K562 (cell line): ENCODE measurements around the gene RPUSD1. TPM values are rescaled to one million over a fixed set of nuclear protein-coding genes. Genes with fewer than 3 reads are reported as not detected.

Experiments used
- ATAC-seq: fragments of 200-7000 bp; cut with Tn5 transposase; 3 replicates; pipeline ENCODE4 v1.9.1; 2020; ENCODE audit warnings: moderate library complexity
- BruUV-seq: library from RNA; stranded (reverse); fragments of 400-500 nt; replicated peaks from 2 replicates; lab custom pipeline; 2021; lab: Mats Ljungman, UMichigan
- CTCF ChIA-PET: fragments of 300-600 bp; formaldehyde crosslinking; extraction: SDS; loops from one replicate; lab custom pipeline; 2021; ENCODE audit warnings: low intra/inter-chr PET ratio; lab: Yijun Ruan, JAX
- POLR2A ChIA-PET: fragments of 300-600, 350-650 bp; sonication (Branson Sonifier 250); formaldehyde crosslinking; extraction: SDS; loops from one replicate; lab custom pipeline; 2021; ENCODE audit warnings: antibody characterized with exemption, inconsistent platforms; lab: Yijun Ruan, JAX
- DNase-seq, 4 experiments: peaks; one replicate each; pipeline versions ENCODE4 v3.0.0 to v3.0.0-alpha.2; 2011 to 2018; ENCODE audit warnings: low spot score in 3 of 4, mixed read lengths in 3 of 4; ENCODE audit errors: extremely low read depth in 1 of 4
- FAIRE-seq: peaks from 2 replicates; lab custom pipeline; 2011; peaks lifted over from hg19 to GRCh38; lab: Jason Lieb, UNC
- H2AFZ ChIP-seq: 2 replicates; pipeline ENCODE4 v1.6.0; 2011; ENCODE audit warnings: low read depth, low read length, control low read depth, inconsistent platforms
- H3K27ac ChIP-seq: fragments of 200-600 bp; 3 replicates; pipeline ENCODE4 v1.8.0; 2011; ENCODE audit warnings: low read depth, mild to moderate bottlenecking, control low read depth, inconsistent platforms, low read length, moderate library complexity, mixed read lengths; ENCODE audit errors: extremely low read depth
- H3K27me3 ChIP-seq, 2 experiments: fragments of 300-600 bp in 1 of 2; 2 replicates in 1 of 2; 3 replicates in 1 of 2; pipeline versions ENCODE4 v1.6.0 to v1.8.0; 2011; ENCODE audit warnings: inconsistent platforms in 2 of 2, low read length in 2 of 2, mild to moderate bottlenecking in 1 of 2, mixed read lengths in 1 of 2, moderate library complexity in 1 of 2; ENCODE audit not compliant: control insufficient read depth in 2 of 2, insufficient read depth in 2 of 2
- H3K36me3 ChIP-seq: fragments of 300-600 bp; 3 replicates; pipeline ENCODE4 v1.8.0; 2011; ENCODE audit warnings: mild to moderate bottlenecking, low read length, inconsistent platforms; ENCODE audit not compliant: control insufficient read depth, insufficient read depth
- H3K4me1 ChIP-seq, 2 experiments: fragments of 200-600 bp in 1 of 2; replicated peaks in 1 of 2; 2 replicates in 1 of 2; 3 replicates in 1 of 2; pipeline versions ENCODE4 v1.5.1 to v1.8.0; 2011; ENCODE audit warnings: inconsistent platforms in 2 of 2, low read length in 2 of 2, mild to moderate bottlenecking in 1 of 2, mixed read lengths in 1 of 2, moderate library complexity in 1 of 2; ENCODE audit not compliant: control insufficient read depth in 2 of 2, insufficient read depth in 2 of 2
- H3K4me2 ChIP-seq: 2 replicates; pipeline ENCODE4 v1.6.1; 2011; ENCODE audit warnings: low read length, control low read depth, inconsistent platforms, mixed read lengths; ENCODE audit not compliant: insufficient read depth
- H3K4me3 ChIP-seq: fragments of 200-600 bp; sonication (generic), shearing (Covaris generic); 2 replicates; pipeline ENCODE4 v1.5.1; 2016; ENCODE audit warnings: control low read depth, inconsistent platforms
- H3K79me2 ChIP-seq: fragments of 200-600 bp; 3 replicates; pipeline ENCODE4 v1.8.0; 2011; ENCODE audit warnings: low read length, inconsistent platforms; ENCODE audit not compliant: control insufficient read depth, insufficient read depth
- H3K9ac ChIP-seq, 2 experiments: 2 replicates each; pipeline versions ENCODE4 v1.6.0 to v1.6.1; 2011; ENCODE audit warnings: low read depth in 2 of 2, low read length in 2 of 2, control low read depth in 1 of 2, inconsistent platforms in 1 of 2, mild to moderate bottlenecking in 1 of 2, mixed read lengths in 1 of 2; ENCODE audit not compliant: insufficient read depth in 1 of 2
- H3K9me1 ChIP-seq: one replicate; pipeline ENCODE4 v1.6.0; 2011; ENCODE audit warnings: inconsistent platforms, mild to moderate bottlenecking, low read length, moderate library complexity; ENCODE audit not compliant: control insufficient read depth, insufficient read depth
- H3K9me3 ChIP-seq: replicated peaks from 2 replicates; pipeline ENCODE4 v1.5.1; 2011; ENCODE audit warnings: low read depth, low read length, inconsistent platforms; ENCODE audit not compliant: control insufficient read depth, insufficient read depth
- H4K20me1 ChIP-seq: replicated peaks from 2 replicates; pipeline ENCODE4 v1.6.1; 2011; ENCODE audit warnings: low read length, inconsistent platforms, mixed read lengths; ENCODE audit not compliant: control insufficient read depth, insufficient read depth
- BHLHE40 ChIP-seq: IDR thresholded peaks from 2 replicates; pipeline ENCODE4 v1.6.1; 2011; ENCODE audit warnings: low read length, improper control_type of control experiment
- CBFB ChIP-seq: sonication (generic); formaldehyde crosslinking; IDR thresholded peaks from 2 replicates; pipeline ENCODE4 v1.4.0; 2020; ENCODE audit warnings: mild to moderate bottlenecking, missing genetic modification reagents
- CC2D1A ChIP-seq: fragments of 450-650 bp; IDR thresholded peaks from 2 replicates; pipeline ENCODE4 v1.6.1; 2017; ENCODE audit warnings: mild to moderate bottlenecking
- ELF1 ChIP-seq: fragments of 200-800 bp; sonication (Bioruptor generic); IDR thresholded peaks from 2 replicates; pipeline ENCODE4 v1.6.1; 2016; ENCODE audit warnings: missing genetic modification characterization, missing compliant biosample characterization
- KDM4B ChIP-seq, 2 experiments: fragments of 450-650 bp in 1 of 2; sonication (generic) in 1 of 2; IDR thresholded peaks; 2 replicates each; pipeline ENCODE4 v1.6.1; 2016 to 2017; ENCODE audit warnings: borderline replicate concordance in 2 of 2, antibody characterized with exemption in 1 of 2, low read depth in 1 of 2, mild to moderate bottlenecking in 1 of 2
- MTA3 ChIP-seq: fragments of 450-650 bp; formaldehyde crosslinking; IDR thresholded peaks from 2 replicates; pipeline ENCODE4 v1.6.1; 2017; ENCODE audit warnings: mild to moderate bottlenecking, borderline replicate concordance
- POLR3A ChIP-seq: IDR thresholded peaks from 2 replicates; pipeline ENCODE4 v1.6.1; 2011; ENCODE audit warnings: borderline replicate concordance, mild to moderate bottlenecking, moderate library complexity; ENCODE audit not compliant: insufficient read length, insufficient read depth; ENCODE audit errors: extremely low read depth
- RBM25 ChIP-seq: fragments of 200-400 bp; formaldehyde crosslinking; IDR thresholded peaks from 2 replicates; pipeline ENCODE4 v1.6.1; 2018; ENCODE audit warnings: low read length, low read depth, moderate library complexity; ENCODE audit not compliant: severe bottlenecking
- SMAD1 ChIP-seq: fragments of 150-350 bp; IDR thresholded peaks from 2 replicates; pipeline ENCODE4 v1.6.1; 2014; ENCODE audit warnings: low read length, low read depth; ENCODE audit not compliant: partially characterized antibody
- SREBF2 ChIP-seq: sonication (generic); formaldehyde crosslinking; IDR thresholded peaks from 2 replicates; pipeline ENCODE4 v1.4.0; 2020; ENCODE audit warnings: mild to moderate bottlenecking, missing genetic modification reagents
- TEAD2 ChIP-seq: fragments of 450-650 bp; IDR thresholded peaks from 2 replicates; pipeline ENCODE4 v1.6.1; 2016; ENCODE audit warnings: missing genetic modification characterization, control low read depth, missing compliant biosample characterization
- ZNF551 ChIP-seq: fragments of 250-450 bp; sonication (Bioruptor Pico); IDR thresholded peaks from 2 replicates; pipeline ENCODE4 v1.5.0; 2021; ENCODE audit warnings: mild to moderate bottlenecking, moderate library complexity
- ZNF584 ChIP-seq: fragments of 200-800 bp; sonication (Bioruptor generic); IDR thresholded peaks from 2 replicates; pipeline ENCODE4 v1.6.1; 2016; ENCODE audit warnings: low read depth, mild to moderate bottlenecking, missing genetic modification characterization, missing compliant biosample characterization
- ZNF644 ChIP-seq: fragments of 200-800 bp; sonication (Bioruptor generic); IDR thresholded peaks from 2 replicates; pipeline ENCODE4 v1.6.1; 2016; ENCODE audit warnings: low read depth, missing genetic modification characterization, missing compliant biosample characterization
- WGBS: fragments of 100-300 bp; shearing (Covaris generic); methylation state at CpG from one replicate; pipeline ENCODE4 v1.1.6; 2016; ENCODE audit warnings: low coverage, mixed read lengths; ENCODE audit not compliant: insufficient coverage; ENCODE audit errors: missing lambda C conversion rate; 5-methylcytosine and 5-hydroxymethylcytosine counted together
- in situ Hi-C: fragments of 300-500 bp; cut with MboI; formaldehyde crosslinking; loops from 4 replicates; pipeline ENCODE4 v1.15.0; 2018; ENCODE audit warnings: inconsistent platforms, mixed read lengths
- intact Hi-C: fragments of 100-400 bp; cut with micrococcal nuclease; formaldehyde crosslinking; loops from 2 replicates; pipeline ENCODE4 v1.14.2; 2022
- polyA plus RNA-seq, 8 experiments: library from polyadenylated mRNA; depleted of rRNA in 4 of 8; stranded (reverse) in 5 of 8; unstranded in 3 of 8; fragments of >200 nt; fragmentation: Nextera tagmentation in 2 of 8; fragmentation: Illumina TruSeq in 1 of 8; extraction: Ambion mirVana in 2 of 8; extraction: Trizol in 1 of 8; gene quantifications; 2 replicates each; pipeline versions ENCODE4 v1.2.1 to v1.2.3, GENCODE V29; 2011 to 2014; ENCODE audit warnings: inconsistent platforms in 1 of 8, missing spikeins in 1 of 8
- total RNA-seq, 7 experiments: library from RNA; depleted of rRNA in 6 of 7; stranded (reverse); fragments of >200 nt in 6 of 7; fragmentation: Illumina TruSeq in 2 of 7; extraction: Trizol in 2 of 7; gene quantifications; 2 replicates each; pipeline versions ENCODE4 v1.2.1 to v1.2.3, GENCODE V29; 2011 to 2021; ENCODE audit warnings: low replicate concordance in 1 of 7
- TF ChIP-seq, protein P1 (sequence below): fragments of 200-800 bp; sonication (Bioruptor generic); IDR thresholded peaks from 2 replicates; pipeline ENCODE4 v1.6.1; 2017; ENCODE audit warnings: missing genetic modification characterization, missing compliant biosample characterization

RPUSD1 gene
- total and polyA plus RNA-seq, 9 of the 15 experiments (the other 6 are each of a cell fraction or from before 2014, with no cell fraction given): 0.45 to 56.6 (median 12.0) TPM

DNA sequence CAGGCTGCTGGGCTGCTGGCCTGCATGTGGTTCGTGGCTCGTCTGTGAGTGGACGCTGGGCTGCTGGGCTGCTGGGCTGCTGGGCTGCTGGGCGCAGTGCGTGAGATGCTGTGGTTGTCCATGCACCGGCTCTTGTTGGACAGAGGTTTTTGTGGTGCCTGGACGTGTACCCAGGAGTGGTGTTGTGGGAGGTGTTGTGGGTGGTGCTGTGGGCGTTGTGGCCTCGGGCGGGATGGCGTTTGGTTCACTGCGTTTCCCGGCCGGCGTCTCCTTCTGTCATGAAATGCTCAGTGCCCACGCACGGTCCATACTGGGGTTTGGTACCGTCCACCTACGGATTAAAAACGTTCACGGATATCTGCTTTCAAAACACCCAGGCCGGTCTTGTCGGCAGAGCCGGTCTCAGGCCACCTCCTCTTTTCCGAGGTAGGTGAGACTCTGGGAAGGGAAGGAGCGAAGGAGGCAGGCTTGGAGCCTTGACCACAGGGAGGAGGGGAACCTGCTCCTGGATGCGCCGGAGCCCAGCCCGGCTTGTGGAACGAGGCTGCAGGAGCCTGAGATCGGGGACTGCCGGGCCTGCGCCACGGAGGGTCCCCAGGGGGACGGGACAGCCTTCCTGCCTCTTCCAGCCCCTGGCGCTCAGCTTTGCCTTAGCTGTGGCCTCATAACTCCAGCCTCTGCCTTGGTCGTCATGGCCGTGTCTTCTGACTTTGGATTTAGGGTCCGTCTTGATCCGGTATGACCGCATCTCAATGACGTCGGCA is 42.1 kb upstream of the RPUSD1 start:
- Histone ChIP-seq H3K4me2 (no peak overlapping the region), H3K4me3 (no peak overlapping the region), H3K27me3 (peaks cover 57 to 84% of the 10 kb centered on the region in 2 experiments; a peak in 4 of 5 replicates), H3K9me1 (no peaks in the 10 kb centered on the region), H3K27ac (no peak overlapping the region), H3K9me3 (no peaks in the 10 kb centered on the region), H3K4me1 (peaks cover 0 to 31% of the 10 kb centered on the region in 2 experiments; a peak in 3 of 5 replicates), H3K36me3 (no peaks in the 10 kb centered on the region), H2AFZ (no peak overlapping the region), H3K79me2 (no peaks in the 10 kb centered on the region), H3K9ac (no peak overlapping the region), H4K20me1 (no peaks in the 10 kb centered on the region)
- TF ChIP-seq CBFB (no peak), POLR3A (no peak), MTA3 (no peak), SMAD1 (no peak), KDM4B (IDR thresholded peaks at IDR 0.05; ENCODE audit: borderline replicate concordance in 2 of 2, low read depth in 1 of 2) (no peak), CC2D1A (no peak), SREBF2 (no peak), ELF1 (no peak), ZNF584 (CRISPR knock-in tag) (no peak), TEAD2 (tag) (no peak), ZNF551 (no peak), RBM25 (no peak), BHLHE40 (no peak), ZNF644 (tag) (no peak)
- TF ChIP-seq, protein P1, sequence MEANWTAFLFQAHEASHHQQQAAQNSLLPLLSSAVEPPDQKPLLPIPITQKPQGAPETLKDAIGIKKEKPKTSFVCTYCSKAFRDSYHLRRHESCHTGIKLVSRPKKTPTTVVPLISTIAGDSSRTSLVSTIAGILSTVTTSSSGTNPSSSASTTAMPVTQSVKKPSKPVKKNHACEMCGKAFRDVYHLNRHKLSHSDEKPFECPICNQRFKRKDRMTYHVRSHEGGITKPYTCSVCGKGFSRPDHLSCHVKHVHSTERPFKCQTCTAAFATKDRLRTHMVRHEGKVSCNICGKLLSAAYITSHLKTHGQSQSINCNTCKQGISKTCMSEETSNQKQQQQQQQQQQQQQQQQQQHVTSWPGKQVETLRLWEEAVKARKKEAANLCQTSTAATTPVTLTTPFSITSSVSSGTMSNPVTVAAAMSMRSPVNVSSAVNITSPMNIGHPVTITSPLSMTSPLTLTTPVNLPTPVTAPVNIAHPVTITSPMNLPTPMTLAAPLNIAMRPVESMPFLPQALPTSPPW: no peak
- intact Hi-C loops: no loop called here
- no peak for DNase-seq
- BruUV-seq: no TSS peak
- FAIRE-seq: no peak
- ChIA-PET POLR2A (interaction anchor here (1.0 kb wide), 1 partner anchor 15 kb away, joined by 3 read pairs; no protein-coding TSS in a partner anchor), CTCF (no interaction called here)
- no peak for ATAC-seq
- WGBS: 12% methylated on average over 41 of the region's 43 CpGs
- in situ Hi-C loops: no loop called here
